Stimulated activated CD8-positive, alpha-beta memory T cell treated with anti-CD3 and anti-CD28 coated beads, Interleukin-12 subunit alpha, Interleukin-12 subunit beta, amount 100 ng/mL, for 24 hours (primary cell): ENCODE data around the gene ZCRB1.
"Not testable (repeated sequence)": the region's sequence is repeated elsewhere in the genome, so short reads cannot be mapped to it uniquely, and the experiment has no call there.

Experiments used
- DNase-seq: peaks from one replicate; pipeline ENCODE4 v3.0.0-alpha.2; 2020; ENCODE audit errors: extremely low read depth

ZCRB1 gene

DNA sequence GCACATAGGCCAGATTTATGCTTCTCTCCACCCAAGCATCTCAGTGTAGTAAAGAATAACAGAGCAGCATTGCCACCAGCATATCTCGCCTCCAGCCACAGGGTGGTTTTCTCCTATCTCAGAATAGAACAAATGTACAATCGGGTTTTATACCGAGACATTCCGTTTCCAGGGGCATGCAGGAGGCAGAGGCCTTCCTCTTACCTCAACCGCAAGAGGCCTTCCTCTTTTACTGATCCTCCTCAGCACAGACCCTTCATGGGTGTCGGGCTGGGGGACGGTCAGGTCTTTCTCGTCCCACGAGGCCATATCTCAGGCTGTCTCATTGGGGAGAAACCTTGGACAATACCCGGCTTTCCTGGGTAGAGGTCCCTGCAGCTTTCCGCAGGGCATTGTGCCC lies 4.2 kb upstream of the ZCRB1 start:
- not testable (repeated sequence) for DNase-seq

DNA sequence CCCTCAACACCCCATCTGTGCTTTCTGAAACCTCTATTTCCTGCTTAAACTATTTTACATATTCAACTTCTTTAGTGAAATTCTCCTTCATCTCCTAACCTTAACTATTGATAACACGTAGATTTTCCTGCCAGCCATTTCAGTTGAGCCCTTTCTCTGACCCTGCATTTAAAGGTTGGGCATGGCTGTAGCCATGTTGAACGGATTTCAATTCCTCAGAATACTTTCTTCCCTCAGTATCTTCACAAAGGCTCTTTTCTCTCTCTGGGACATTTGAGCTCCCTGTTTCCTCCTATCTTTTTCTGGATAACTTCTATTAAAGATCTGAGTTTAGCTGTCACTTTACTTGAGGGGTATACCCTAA lies 1.3 kb upstream of the ZCRB1 start:
- DNase-seq, result no peak

- DNase-seq, result no peak
Measured at GRCh38 chr12:42326541-42327226, 790 bp upstream of the ZCRB1 start.

- DNase-seq, result no peak
Measured at GRCh38 chr12:42325326-42325652, 605 bp downstream of the ZCRB1 start.

GRCh38 chr12:42323856-42324255 lies 2.0 kb downstream of the ZCRB1 start:
- DNase-seq, result no peak

DNA sequence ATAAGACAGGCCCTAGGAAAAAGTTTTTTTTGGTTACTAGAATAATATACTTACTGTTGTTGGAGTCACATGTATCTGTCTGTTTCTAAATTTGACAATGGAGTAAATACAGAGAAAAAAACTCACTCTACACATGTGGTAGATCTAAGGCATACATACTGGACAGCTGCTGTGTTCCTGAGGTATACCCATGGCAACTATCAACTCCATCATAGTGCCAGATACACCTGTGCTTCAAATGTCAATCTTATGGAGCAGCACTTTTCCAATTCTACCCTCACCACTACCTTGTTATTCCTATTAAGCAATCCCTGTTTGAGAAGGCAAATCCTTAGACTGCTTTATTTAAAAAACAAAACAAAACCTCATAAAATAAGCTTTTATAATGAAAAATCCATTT lies 3.3 kb downstream of the ZCRB1 start:
- DNase-seq, result no peak

- DNase-seq, result no peak
Measured at GRCh38 chr12:42320796-42321195, 5.1 kb downstream of the ZCRB1 start.

DNA sequence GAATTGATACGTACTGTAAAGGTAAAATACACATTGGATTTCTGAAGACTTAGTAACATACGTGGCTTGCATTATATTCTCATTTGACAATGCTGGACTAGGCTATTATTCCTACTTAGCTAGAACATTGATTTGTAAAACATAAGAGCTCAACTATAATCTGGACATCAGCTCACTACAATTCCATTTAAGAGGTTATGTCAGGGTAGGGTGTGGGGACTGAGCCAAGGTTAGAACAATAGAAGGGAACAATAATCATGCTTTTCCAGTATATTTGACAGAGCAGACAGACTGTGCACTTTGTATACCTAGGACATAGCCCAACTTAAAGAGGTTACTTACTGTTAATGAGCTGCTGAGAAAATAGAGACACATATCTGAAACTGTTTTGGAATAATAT lies 10.8 kb downstream of the ZCRB1 start:
- no peak for DNase-seq

- no peak for DNase-seq
Measured at GRCh38 chr12:42309996-42310395, 15.9 kb downstream of the ZCRB1 start.

DNA sequence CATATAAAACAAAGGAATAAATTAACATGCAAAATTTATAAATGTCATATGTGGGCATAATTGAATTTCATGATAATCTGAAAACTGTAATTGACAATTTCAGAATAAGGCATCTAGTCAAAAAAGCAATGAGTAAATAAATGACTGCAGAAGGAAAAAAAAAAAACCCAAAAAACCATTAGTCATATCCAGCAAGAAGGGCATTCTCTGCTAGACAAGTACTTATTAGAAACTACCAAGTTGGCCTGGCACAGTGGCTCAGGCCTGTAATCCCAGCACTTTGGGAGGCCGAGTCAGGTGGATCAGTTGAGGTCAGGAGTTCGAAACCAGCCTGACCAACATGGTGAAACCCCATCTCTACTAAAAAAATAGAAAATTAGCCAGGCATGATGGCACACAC lies 17.5 kb downstream of the ZCRB1 start:
- no peak for DNase-seq

DNA sequence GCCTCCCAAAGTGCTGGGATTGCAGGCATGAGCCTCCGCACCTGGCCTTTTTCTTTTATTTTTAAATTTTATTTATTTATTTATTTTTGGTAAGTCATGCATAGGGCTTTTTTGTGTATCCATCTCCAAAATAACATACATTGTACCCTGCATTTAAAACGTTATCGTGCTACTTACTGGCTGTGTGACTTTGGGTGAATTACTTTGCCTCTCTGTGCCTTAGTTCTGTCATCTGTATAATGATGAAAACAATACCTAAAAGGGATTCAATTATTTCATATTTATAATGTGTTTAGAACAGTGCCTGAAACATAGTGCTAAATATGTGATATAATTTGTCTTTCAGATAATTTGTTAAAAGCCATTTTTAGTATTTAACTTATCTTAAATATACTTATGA lies 19.6 kb downstream of the ZCRB1 start:
- no peak for DNase-seq

GRCh38 chr12:42299392-42300308 lies 26.2 kb downstream of the ZCRB1 start:
- peak; percentile 14 for DNase-seq

DNA sequence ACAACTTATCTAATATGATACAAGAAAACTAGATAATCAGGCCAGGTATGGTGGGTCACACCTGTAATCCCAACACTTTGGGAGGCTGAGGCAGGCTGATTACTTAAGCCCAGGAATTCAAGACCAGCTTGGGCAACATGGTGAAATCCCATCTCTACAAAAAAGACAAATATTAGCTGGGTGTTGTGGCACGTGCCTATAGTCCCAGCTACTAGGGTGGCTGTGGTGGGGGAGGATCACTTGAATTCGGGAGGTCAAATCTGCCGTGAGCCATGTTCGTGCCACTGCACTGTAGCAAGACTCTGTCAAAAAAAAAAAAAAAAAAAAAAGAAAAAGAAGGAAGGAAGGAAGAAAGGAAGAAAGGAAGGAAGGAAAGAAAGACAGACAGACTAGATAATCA lies 27.0 kb downstream of the ZCRB1 start:
- DNase-seq, result no peak

DNA sequence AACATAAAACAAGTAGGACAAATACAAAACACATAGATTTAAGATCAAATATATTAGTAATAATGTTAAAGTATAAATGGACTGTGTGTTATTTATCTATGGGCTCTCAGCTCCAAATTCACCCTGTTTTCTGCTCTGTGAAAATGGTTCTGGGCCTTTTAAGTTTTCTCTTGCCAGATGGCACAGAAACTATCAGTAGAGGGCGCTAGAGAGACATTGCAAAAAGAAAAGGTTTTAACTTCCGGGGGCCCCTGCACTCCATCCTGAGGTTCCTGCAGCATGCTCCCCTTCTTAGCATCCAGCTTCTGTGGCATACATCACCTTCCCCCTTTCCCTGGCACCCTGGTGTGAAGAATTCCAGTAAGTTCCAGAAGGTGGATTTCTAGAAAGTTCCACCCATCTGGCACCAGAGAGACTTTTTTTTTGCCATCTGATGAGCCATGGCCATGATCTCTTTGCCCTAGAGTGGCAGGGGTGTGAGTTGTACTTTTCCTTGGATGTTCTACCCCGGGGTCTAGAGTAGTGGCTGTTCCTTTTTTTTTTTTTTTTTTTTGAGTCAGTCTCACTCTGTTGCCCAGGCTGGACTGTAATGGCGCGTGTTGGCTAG lies 29.3 kb downstream of the ZCRB1 start:
- DNase-seq, result no peak

GRCh38 chr12:42291680-42292079 lies 34.2 kb downstream of the ZCRB1 start:
- DNase-seq, result no peak

- no peak for DNase-seq
Measured at GRCh38 chr12:42288544-42288943, 37.4 kb downstream of the ZCRB1 start.

- DNase-seq, result no peak
Measured at GRCh38 chr12:42286741-42287140, 39.2 kb downstream of the ZCRB1 start.

DNA sequence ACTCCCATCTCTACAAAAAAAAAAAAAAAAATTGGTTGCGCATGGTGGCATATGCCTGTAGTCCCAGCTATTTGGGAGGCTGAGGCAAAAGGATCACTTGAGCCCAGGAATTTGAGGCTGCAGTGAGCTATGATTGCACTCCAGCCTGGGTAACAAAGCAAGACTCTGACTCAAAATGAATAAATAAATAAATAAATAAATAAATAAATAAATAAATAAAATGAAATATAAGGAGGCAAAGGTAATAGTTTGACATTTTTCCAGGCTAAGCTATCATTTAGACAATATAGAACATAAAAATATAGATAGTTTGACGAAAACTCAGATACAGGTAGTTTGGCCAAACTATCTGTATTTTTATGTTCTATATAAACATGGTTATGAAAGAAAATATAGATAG lies 40.5 kb downstream of the ZCRB1 start:
- no peak for DNase-seq

- DNase-seq, result no peak
Measured at GRCh38 chr12:42284876-42285275, 41.0 kb downstream of the ZCRB1 start.

GRCh38 chr12:42284157-42284556 lies 41.7 kb downstream of the ZCRB1 start:
- DNase-seq, result no peak

DNA sequence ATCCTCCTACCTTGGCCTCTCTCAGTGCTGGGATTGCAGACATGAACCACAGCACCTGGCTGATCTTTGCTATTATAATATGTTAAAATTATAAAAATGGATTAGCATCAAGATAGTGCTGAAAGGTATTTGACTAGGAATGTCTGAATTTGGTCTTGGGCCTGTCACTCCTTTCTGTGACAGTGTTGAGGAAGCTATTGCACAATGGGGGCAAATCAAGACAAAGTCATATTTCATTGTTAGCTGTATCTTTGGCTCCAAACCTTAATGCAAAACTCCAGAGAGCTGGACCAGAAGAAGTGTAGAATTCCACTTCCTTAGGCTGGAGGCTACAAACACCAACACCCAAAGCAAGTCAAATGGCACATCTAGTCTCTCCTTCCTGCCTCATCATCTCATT lies 42.2 kb downstream of the ZCRB1 start:
- DNase-seq, result no peak

- no peak for DNase-seq
Measured at GRCh38 chr12:42282294-42282693, 43.6 kb downstream of the ZCRB1 start.

GRCh38 chr12:42281844-42282243 lies 44.0 kb downstream of the ZCRB1 start:
- DNase-seq, result no peak
